MM.1S (cell line): ENCODE data around the gene ATP2A2.

ENCODE experiments used
- DNase-seq: peaks from one replicate; pipeline ENCODE4 v3.0.0-alpha.2; 2015
- H2AFZ ChIP-seq: fragments of 300-600 bp; sonication (generic); 2 replicates; pipeline ENCODE4 v1.6.0; 2016; ENCODE audit warnings: antibody characterized with exemption, low read length
- H3F3A ChIP-seq: fragments of 300-600 bp; sonication (generic); 2 replicates; pipeline ENCODE4 v1.6.1; 2016; ENCODE audit warnings: mild to moderate bottlenecking, antibody characterized with exemption, low read length, moderate library complexity, mixed read lengths; ENCODE audit not compliant: insufficient read depth
- H3K27ac ChIP-seq: fragments of 300-600 bp; sonication (generic); 2 replicates; pipeline ENCODE4 v1.5.1; 2016; ENCODE audit warnings: mild to moderate bottlenecking, low read length
- H3K27me3 ChIP-seq: fragments of 300-600 bp; sonication (generic); replicated peaks from 2 replicates; pipeline ENCODE4 v1.6.0; 2016; ENCODE audit warnings: low read length; ENCODE audit not compliant: insufficient read depth
- H3K36me3 ChIP-seq: fragments of 300-600 bp; sonication (generic); replicated peaks from 2 replicates; pipeline ENCODE4 v1.6.1; 2016; ENCODE audit warnings: mild to moderate bottlenecking, low read length, mixed read lengths; ENCODE audit not compliant: insufficient read depth
- H3K4me1 ChIP-seq: fragments of 300-600 bp; sonication (generic); 2 replicates; pipeline ENCODE4 v1.6.1; 2016; ENCODE audit warnings: low read length, mixed read lengths
- H3K4me2 ChIP-seq: fragments of 300-600 bp; sonication (generic); 2 replicates; pipeline ENCODE4 v1.6.0; 2016; ENCODE audit warnings: low read depth, low read length
- H3K4me3 ChIP-seq: fragments of 300-600 bp; sonication (generic); 2 replicates; pipeline ENCODE4 v1.5.1; 2016; ENCODE audit warnings: low read length, mixed read lengths
- H3K79me2 ChIP-seq: fragments of 300-600 bp; sonication (generic); 2 replicates; pipeline ENCODE4 v1.6.1; 2016; ENCODE audit warnings: mixed run types, low read length, mixed read lengths
- H3K9ac ChIP-seq: fragments of 300-600 bp; sonication (generic); 2 replicates; pipeline ENCODE4 v1.6.1; 2016; ENCODE audit warnings: low read length, mixed read lengths
- H3K9me2 ChIP-seq: fragments of 300-600 bp; sonication (generic); replicated peaks from 2 replicates; pipeline ENCODE4 v1.6.1; 2016; ENCODE audit warnings: mild to moderate bottlenecking, low read length, mixed read lengths; ENCODE audit not compliant: insufficient read depth
- H3K9me3 ChIP-seq: fragments of 300-600 bp; sonication (generic); replicated peaks from 2 replicates; pipeline ENCODE4 v1.6.1; 2016; ENCODE audit warnings: mild to moderate bottlenecking, low read length, mixed read lengths; ENCODE audit not compliant: insufficient read depth
- H4K20me1 ChIP-seq: fragments of 300-600 bp; sonication (generic); 2 replicates; pipeline ENCODE4 v1.6.1; 2016; ENCODE audit warnings: mild to moderate bottlenecking, low read length, moderate library complexity, mixed read lengths; ENCODE audit not compliant: insufficient read depth
- CTCF ChIP-seq: fragments of 300-600 bp; sonication (generic); IDR thresholded peaks from 2 replicates; pipeline ENCODE4 v1.5.1; 2016; ENCODE audit warnings: antibody characterized with exemption, low read length, mixed read lengths
- EZH2 ChIP-seq: fragments of 300-600 bp; sonication (generic); optimal IDR thresholded peaks from 2 replicates; pipeline ENCODE3; 2017; ENCODE audit warnings: low read depth, mild to moderate bottlenecking, antibody characterized with exemption, low read length, mixed read lengths
- EZH2phosphoT487 ChIP-seq: fragments of 300-600 bp; sonication (generic); IDR thresholded peaks from 2 replicates; pipeline ENCODE4 v1.6.1; 2018; ENCODE audit warnings: antibody characterized with exemption, low read length

ATP2A2 gene

GRCh38 chr12:110244829-110245228 lies 36.2 kb upstream of the ATP2A2 start:
- H4K20me1 ChIP-seq, result no peaks in the 10 kb centered on the region
- no peaks in the 10 kb centered on the region for H3F3A ChIP-seq
- H3K9me2 ChIP-seq, result no peaks in the 10 kb centered on the region
- TF ChIP-seq CTCF, result no peak
- no peak for TF ChIP-seq EZH2
- TF ChIP-seq EZH2phosphoT487, result no peak
- H3K36me3 ChIP-seq, result no peaks in the 10 kb centered on the region
- H3K4me3 ChIP-seq, result no peak overlapping the region
- H3K9ac ChIP-seq, result no peak overlapping the region
- DNase-seq, result no peak
- no peaks in the 10 kb centered on the region for H3K9me3 ChIP-seq
- no peaks in the 10 kb centered on the region for H3K79me2 ChIP-seq
- H3K27ac ChIP-seq, result no peak overlapping the region
- no peaks in the 10 kb centered on the region for H3K27me3 ChIP-seq
- H2AFZ ChIP-seq, result no peak overlapping the region
- no peaks in the 10 kb centered on the region for H3K4me1 ChIP-seq
- no peak overlapping the region for H3K4me2 ChIP-seq

- TF ChIP-seq EZH2 (no peak), EZH2phosphoT487 (no peak), CTCF (peak; percentile 60)
- no peaks in the 10 kb centered on the region for H3F3A ChIP-seq
- no peaks in the 10 kb centered on the region for H3K36me3 ChIP-seq
- H3K79me2 ChIP-seq, result no peaks in the 10 kb centered on the region
- H3K4me2 ChIP-seq, result no peak overlapping the region
- no peak overlapping the region for H3K9ac ChIP-seq
- no peaks in the 10 kb centered on the region for H3K9me2 ChIP-seq
- H2AFZ ChIP-seq, result no peak overlapping the region
- no peak overlapping the region for H3K27ac ChIP-seq
- H4K20me1 ChIP-seq, result no peaks in the 10 kb centered on the region
- no peak overlapping the region for H3K4me3 ChIP-seq
- peak; percentile 9 for DNase-seq
- no peaks in the 10 kb centered on the region for H3K9me3 ChIP-seq
- H3K27me3 ChIP-seq, result no peaks in the 10 kb centered on the region
- H3K4me1 ChIP-seq, result no peaks in the 10 kb centered on the region
These were observed 35.7 kb upstream of the ATP2A2 start for GRCh38 chr12:110245369-110245772.

GRCh38 chr12:110246636-110247339 lies 34.3 kb upstream of the ATP2A2 start:
- H3K9me3 ChIP-seq, result no peaks in the 10 kb centered on the region
- H3K9ac ChIP-seq, result no peak overlapping the region
- no peaks in the 10 kb centered on the region for H3K36me3 ChIP-seq
- DNase-seq, result no peak
- H3K4me3 ChIP-seq, result no peak overlapping the region
- no peak overlapping the region for H2AFZ ChIP-seq
- no peak overlapping the region for H3K4me2 ChIP-seq
- no peak for TF ChIP-seq CTCF
- TF ChIP-seq EZH2, result no peak
- no peak for TF ChIP-seq EZH2phosphoT487
- H3K79me2 ChIP-seq, result no peaks in the 10 kb centered on the region
- H3K27ac ChIP-seq, result no peak overlapping the region
- H3K27me3 ChIP-seq, result no peaks in the 10 kb centered on the region
- H3K9me2 ChIP-seq, result no peaks in the 10 kb centered on the region
- no peaks in the 10 kb centered on the region for H3K4me1 ChIP-seq
- H4K20me1 ChIP-seq, result no peaks in the 10 kb centered on the region
- H3F3A ChIP-seq, result no peaks in the 10 kb centered on the region
